HK-2 (cell line): Measurements from ENCODE around the gene RERE.

Experiments
- DNase-seq: peaks from one replicate; pipeline ENCODE4 v3.0.0-alpha.2; 2018; ENCODE audit not compliant: unreplicated experiment

Gene RERE

GRCh38 chr1:8666389-8667167, 150.9 kb downstream of the RERE start:
- DNase-seq: no peak

- DNase-seq: no peak
Measured at GRCh38 chr1:8665833-8666232, 151.6 kb downstream of the RERE start.

GRCh38 chr1:8664887-8665286, 152.6 kb downstream of the RERE start:
- DNase-seq: no peak

- DNase-seq: no peak
Measured at GRCh38 chr1:8663915-8664329, 153.5 kb downstream of the RERE start.

GRCh38 chr1:8663090-8663802, 154.2 kb downstream of the RERE start:
- DNase-seq: no peak

GRCh38 chr1:8662380-8663072, 154.9 kb downstream of the RERE start:
- DNase-seq: no peak

GRCh38 chr1:8661185-8662110, 156.0 kb downstream of the RERE start:
- peak; percentile 66 for DNase-seq

- peak; percentile 18 for DNase-seq
Measured at GRCh38 chr1:8660411-8660828, 157.0 kb downstream of the RERE start.

GRCh38 chr1:8659593-8659992, 157.8 kb downstream of the RERE start:
- DNase-seq: no peak

GRCh38 chr1:8653878-8654277, 163.6 kb downstream of the RERE start:
- no peak for DNase-seq

- DNase-seq: no peak
Measured at GRCh38 chr1:8652467-8653046, 164.9 kb downstream of the RERE start.

- DNase-seq: no peak
Measured at GRCh38 chr1:8651962-8652361, 165.5 kb downstream of the RERE start.

GRCh38 chr1:8651236-8651890, 166.1 kb downstream of the RERE start:
- DNase-seq: no peak

GRCh38 chr1:8649875-8650274, 167.6 kb downstream of the RERE start:
- DNase-seq: no peak

GRCh38 chr1:8649027-8649426, 168.4 kb downstream of the RERE start:
- no peak for DNase-seq

- DNase-seq: no peak
Measured at GRCh38 chr1:8646996-8647395, 170.4 kb downstream of the RERE start.

GRCh38 chr1:8646189-8646588, 171.3 kb downstream of the RERE start:
- no peak for DNase-seq

- no peak for DNase-seq
Measured at GRCh38 chr1:8643542-8644536, 173.6 kb downstream of the RERE start.

GRCh38 chr1:8642114-8642513, 175.3 kb downstream of the RERE start:
- DNase-seq: no peak
